IPS DF 4.7 (cell line): ENCODE data around the gene COA6.

ENCODE experiments used
- DNase-seq: peaks from one replicate; pipeline ENCODE4 v3.0.0-alpha.2; 2013; ENCODE audit warnings: low spot score; ENCODE audit errors: extremely low read depth

COA6 gene

DNA sequence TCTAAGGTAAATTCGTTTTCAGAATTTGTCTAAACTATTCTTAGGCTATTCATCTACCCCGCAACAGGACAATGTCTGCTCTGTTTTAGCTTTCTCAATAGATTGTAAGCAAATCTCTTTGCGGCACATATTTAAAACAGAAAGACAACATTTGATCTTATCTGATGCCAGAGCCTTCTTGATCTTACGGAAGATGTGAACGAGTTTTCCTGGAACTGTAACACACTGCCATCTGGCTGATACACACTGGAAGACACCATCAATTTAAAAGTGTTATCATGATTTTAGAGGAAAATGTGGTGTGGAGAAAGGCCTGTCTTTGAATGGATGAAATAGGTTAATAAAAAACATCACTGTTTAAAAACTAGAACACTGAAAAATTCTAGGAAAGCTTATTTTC, 36.1 kb downstream of the COA6 start:
- DNase-seq = no peak

DNA sequence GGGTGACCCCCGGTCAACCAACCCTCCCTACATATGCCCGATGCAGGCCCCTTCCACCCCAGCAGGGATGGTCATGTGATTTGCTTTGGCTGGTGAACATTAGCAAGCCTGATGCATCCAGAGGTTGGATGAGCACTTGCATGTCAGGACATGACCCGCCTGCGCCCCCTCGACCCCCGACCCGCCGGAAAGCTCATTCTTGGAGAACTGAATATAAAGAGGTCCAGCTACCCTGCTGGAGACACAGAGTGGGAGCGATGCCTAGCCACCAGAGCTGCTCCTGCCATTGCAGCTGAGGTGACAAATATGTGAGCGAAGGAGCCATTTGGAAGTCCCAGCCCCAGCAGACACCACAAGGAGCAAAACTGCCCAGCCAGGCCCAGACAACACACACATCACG, 39.6 kb downstream of the COA6 start:
- no peak for DNase-seq

GRCh38 chr1:234413485-234413884, 40.2 kb downstream of the COA6 start:
- DNase-seq = no peak

DNA sequence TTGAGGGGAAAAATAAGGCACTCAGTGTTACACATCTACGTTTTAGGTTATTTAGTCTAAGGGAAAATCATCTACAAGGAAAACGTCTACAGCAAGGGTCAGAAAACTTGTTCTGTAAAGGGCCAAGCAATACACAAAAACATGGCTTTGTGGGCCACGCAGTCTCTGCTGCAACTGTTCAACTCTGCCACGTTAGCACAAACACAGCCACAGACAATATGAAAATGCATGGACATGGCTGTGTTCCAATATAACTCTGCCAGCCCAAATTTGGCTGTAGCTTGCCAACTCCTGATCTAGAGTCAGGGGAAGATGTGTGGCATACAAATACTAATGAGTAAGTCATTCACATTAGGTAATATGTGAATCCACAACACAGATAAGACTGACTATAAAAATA, 40.7 kb downstream of the COA6 start:
- no peak for DNase-seq

DNA sequence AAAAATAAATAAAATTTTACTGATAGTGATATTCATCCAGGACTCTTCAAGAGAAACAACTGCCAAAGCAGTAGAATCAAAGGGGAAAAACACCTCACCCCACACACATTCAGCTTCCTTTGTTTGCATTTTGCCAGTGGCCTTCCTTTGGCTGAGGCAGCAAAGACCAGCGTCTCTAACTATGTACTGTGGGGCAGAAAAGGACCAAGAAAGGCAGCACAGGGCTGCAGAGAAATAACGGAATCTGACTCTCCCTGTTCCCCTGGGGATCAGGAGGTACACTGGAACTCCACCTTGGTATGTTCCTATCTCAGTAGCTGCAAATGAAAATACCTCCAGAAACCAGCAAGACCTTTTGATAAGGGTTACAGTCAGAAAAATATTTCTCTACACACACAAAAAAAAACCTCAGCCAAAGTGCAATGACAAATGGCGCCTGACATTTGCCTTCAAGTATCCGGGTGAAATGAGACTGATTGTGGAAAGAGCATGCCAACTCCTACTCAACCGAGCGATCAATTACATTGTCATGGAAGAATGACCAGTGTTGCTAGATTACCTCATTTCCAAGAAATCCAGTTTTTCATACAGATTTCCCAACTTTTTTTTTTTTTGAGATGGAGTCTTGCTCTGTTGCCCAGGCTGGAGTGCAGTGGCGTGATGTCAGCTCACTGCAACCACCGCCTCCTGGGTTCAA, 54.8 kb downstream of the COA6 start:
- DNase-seq = no peak

GRCh38 chr1:234429434-234429806, 56.2 kb downstream of the COA6 start:
- DNase-seq = no peak

- DNase-seq = no peak
These were observed 57.4 kb downstream of the COA6 start for GRCh38 chr1:234430691-234431090.

DNA sequence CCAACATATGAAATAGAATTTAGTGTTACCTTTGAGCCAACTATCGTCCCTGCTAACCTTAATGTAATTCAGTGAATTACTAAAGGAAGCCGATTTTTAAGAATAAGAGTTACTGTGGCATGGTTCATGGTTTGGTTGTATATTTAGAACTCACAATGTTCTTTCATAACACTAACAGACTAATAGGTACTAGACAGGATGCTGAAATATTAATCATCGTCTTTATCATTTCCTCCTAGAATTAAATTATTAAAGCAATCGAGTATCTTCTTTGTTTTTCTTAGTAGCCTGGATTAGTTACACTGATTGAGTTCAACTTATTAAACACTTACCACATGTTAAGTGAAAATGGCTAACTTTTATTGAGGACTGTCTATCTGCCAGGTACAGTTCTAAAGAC, 58.0 kb downstream of the COA6 start:
- DNase-seq = no peak

- no peak for DNase-seq
These were observed 60.5 kb downstream of the COA6 start for GRCh38 chr1:234433563-234434285.
